LNCaP clone FGC (cell line): ENCODE measurements around the gene TTC7B.

Experiments used
- DNase-seq: peaks from one replicate; pipeline ENCODE4 v3.0.0-alpha.2; 2011; ENCODE audit warnings: low read depth
- H3K4me3 ChIP-seq: 2 replicates; pipeline ENCODE4 v1.5.1; 2011; ENCODE audit warnings: mild to moderate bottlenecking, low read depth, low read length, control low read depth
- TF ChIP-seq, protein P1 (sequence below): IDR thresholded peaks from 2 replicates; pipeline ENCODE4 v1.5.1; 2012; ENCODE audit warnings: mild to moderate bottlenecking; ENCODE audit not compliant: control insufficient read depth, insufficient read depth; ENCODE audit errors: extremely low read depth

TTC7B gene

DNA sequence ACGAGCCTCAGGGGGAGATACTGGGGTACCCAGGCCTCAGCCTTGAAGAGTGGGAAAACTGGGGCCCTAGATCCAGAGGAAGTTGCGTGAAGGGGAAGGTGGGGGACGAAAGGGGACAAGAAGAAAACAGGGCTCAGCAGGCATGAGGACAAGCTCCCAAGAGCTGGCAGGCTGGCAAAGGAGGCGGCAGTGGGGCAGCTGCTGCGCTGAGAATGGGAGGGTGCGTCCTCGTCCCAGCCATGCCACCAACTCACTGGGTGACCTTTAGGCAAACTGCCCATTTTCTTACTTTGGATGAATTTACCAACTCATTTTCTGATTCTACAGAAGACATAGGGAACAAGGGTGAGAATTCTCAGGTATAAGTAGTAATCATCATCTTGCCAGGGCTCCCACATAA, 133.6 kb downstream of the TTC7B start:
- TF ChIP-seq, protein P1, sequence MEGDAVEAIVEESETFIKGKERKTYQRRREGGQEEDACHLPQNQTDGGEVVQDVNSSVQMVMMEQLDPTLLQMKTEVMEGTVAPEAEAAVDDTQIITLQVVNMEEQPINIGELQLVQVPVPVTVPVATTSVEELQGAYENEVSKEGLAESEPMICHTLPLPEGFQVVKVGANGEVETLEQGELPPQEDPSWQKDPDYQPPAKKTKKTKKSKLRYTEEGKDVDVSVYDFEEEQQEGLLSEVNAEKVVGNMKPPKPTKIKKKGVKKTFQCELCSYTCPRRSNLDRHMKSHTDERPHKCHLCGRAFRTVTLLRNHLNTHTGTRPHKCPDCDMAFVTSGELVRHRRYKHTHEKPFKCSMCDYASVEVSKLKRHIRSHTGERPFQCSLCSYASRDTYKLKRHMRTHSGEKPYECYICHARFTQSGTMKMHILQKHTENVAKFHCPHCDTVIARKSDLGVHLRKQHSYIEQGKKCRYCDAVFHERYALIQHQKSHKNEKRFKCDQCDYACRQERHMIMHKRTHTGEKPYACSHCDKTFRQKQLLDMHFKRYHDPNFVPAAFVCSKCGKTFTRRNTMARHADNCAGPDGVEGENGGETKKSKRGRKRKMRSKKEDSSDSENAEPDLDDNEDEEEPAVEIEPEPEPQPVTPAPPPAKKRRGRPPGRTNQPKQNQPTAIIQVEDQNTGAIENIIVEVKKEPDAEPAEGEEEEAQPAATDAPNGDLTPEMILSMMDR: no peak
- DNase-seq: no peak

GRCh38 chr14:90681929-90682328, 134.3 kb downstream of the TTC7B start:
- no peak overlapping the region for H3K4me3 ChIP-seq
- no peak for DNase-seq
- TF ChIP-seq, protein P1: no peak

More for the DNA sequence above, 133.6 kb downstream of the TTC7B start:
- no peak overlapping the region for H3K4me3 ChIP-seq

DNA sequence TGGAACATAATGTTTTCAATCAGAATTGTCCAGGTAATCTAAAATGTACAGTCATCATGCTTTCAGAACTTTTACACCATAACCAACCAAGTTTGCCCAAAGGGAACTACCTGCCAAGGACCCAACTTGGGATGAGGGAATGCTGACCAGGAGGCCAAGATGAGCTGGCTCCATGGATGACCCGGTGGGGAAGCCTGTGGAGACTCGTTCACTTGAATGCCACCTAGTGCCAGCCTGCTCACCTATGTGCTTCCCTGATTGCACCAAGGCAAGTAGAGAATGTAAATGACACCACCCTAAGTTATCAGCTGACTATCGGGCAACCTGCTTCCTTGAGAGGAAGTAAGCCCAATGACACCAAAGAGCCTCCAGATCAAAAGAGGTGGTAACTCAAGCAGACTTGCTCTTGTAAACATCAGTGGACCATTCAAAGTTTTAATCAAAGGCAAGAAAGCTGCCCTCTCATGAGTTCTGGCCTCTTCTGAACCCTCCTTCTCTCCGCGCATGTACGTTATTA, 137.3 kb downstream of the TTC7B start:
- TF ChIP-seq, protein P1: no peak
- no peak overlapping the region for H3K4me3 ChIP-seq
- no peak for DNase-seq

- TF ChIP-seq, protein P1: no peak
- no peak for DNase-seq
- no peak overlapping the region for H3K4me3 ChIP-seq
Observed at GRCh38 chr14:90678420-90678819, 137.8 kb downstream of the TTC7B start.

DNA sequence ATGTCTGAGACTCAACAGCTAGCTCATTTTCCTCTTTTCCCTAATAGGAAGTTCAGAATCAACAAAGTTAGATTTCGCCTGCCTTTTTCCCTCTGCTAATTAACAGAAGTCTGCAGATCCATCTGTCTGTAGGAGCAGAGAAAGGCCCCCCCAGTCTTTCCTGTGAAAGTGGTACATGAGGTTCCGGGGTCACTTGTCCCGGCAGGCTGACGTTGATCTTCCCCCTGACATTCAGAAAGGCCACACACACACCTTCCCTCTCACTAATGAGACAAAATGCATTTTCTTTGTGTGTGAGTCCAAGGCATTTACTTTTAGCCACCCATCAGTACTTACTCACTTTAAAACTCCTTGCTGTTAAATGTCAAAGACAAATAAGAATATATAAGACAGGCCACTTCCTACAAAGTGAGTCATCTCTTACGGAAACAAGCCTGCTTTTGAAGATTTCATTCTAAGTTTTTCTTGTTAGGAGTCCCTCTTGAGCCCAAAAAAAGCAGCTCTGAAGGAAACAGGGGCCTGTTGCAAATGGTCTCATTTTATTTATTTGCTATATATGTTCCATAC, 138.7 kb downstream of the TTC7B start:
- TF ChIP-seq, protein P1: no peak
- no peak for DNase-seq

GRCh38 chr14:90676912-90677311, 139.3 kb downstream of the TTC7B start:
- H3K4me3 ChIP-seq: no peak overlapping the region
- TF ChIP-seq, protein P1: no peak
- DNase-seq: no peak

More for the DNA sequence above, 138.7 kb downstream of the TTC7B start:
- H3K4me3 ChIP-seq: no peak overlapping the region

GRCh38 chr14:90676356-90676755, 139.9 kb downstream of the TTC7B start:
- DNase-seq: no peak
- no peak overlapping the region for H3K4me3 ChIP-seq
- TF ChIP-seq, protein P1: no peak
